Stomach (tissue), 4 donors: ENCODE results near the gene SBF2.

ENCODE experiments used
- POLR2A ChIP-seq, 4 donors: fragments of 450-650 bp; IDR thresholded peaks; one replicate each; pipeline ENCODE4 v1.6.1; 2016; ENCODE audit warnings: antibody characterized with exemption in 4 of 4, control low read depth in 2 of 4, mild to moderate bottlenecking in 1 of 4, moderate library complexity in 1 of 4
- POLR2AphosphoS5 ChIP-seq, 3 donors: sonication (generic); formaldehyde crosslinking; IDR thresholded peaks; one replicate each; pipeline ENCODE4 v1.6.1; 2016; ENCODE audit warnings: antibody characterized with exemption in 3 of 3
- TF ChIP-seq, protein P1 (sequence below), 7 experiments: fragments of 450-650 bp in 4 of 7; fragments of 200-600 bp in 3 of 7; sonication (generic) in 3 of 7; IDR thresholded peaks; one replicate each; pipeline ENCODE4 v1.5.1; 2016 to 2019; ENCODE audit warnings: antibody characterized with exemption in 7 of 7, control low read depth in 2 of 7, mild to moderate bottlenecking in 1 of 7

DNA sequence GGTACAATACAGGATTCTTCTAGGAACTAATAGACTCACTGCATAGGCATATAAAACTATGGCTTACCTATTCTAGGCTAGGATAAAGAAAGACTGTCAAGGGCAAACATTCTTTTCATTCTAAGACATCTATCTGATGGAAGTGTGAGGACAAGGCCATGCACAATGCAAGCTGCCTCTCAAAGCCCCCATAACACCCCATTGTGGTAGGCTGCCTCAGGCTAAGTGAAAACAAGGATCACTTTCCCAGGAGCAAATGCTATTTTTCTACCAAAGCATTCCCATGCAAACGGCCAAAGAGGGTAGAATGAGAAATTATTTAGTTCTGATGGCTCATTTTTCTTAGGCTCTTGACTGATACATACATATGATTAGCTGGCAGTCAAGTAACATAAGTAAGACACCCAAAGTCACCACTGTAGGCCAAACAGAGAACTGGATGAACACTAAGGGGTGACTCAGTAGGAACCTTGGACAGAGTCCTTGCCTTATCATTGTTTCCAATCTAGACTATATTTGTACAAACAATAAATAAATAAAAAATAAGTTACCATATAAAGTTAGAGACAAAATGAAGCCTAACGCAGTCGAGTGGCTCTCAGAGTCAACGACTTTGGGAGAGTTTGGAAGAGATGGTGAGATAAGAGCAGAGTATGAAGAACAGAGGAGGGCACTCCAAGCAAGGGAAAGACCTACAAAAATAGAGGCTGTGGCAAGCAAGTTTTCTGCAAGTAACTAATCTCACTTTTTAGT, 303.6 kb downstream of the SBF2 start:
- TF ChIP-seq, protein P1, sequence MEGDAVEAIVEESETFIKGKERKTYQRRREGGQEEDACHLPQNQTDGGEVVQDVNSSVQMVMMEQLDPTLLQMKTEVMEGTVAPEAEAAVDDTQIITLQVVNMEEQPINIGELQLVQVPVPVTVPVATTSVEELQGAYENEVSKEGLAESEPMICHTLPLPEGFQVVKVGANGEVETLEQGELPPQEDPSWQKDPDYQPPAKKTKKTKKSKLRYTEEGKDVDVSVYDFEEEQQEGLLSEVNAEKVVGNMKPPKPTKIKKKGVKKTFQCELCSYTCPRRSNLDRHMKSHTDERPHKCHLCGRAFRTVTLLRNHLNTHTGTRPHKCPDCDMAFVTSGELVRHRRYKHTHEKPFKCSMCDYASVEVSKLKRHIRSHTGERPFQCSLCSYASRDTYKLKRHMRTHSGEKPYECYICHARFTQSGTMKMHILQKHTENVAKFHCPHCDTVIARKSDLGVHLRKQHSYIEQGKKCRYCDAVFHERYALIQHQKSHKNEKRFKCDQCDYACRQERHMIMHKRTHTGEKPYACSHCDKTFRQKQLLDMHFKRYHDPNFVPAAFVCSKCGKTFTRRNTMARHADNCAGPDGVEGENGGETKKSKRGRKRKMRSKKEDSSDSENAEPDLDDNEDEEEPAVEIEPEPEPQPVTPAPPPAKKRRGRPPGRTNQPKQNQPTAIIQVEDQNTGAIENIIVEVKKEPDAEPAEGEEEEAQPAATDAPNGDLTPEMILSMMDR (IDR thresholded peaks at IDR 0.05) = no peak
- TF ChIP-seq POLR2A (IDR thresholded peaks at IDR 0.05) (no peak), POLR2AphosphoS5 (IDR thresholded peaks at IDR 0.05) (no peak)
